Activated T-cell treated with anti-CD3 and anti-CD28 coated beads for 48 hours (primary cell): ENCODE measurements around the gene TDRD9.

Source experiments
- DNase-seq: peaks from one replicate; pipeline ENCODE4 v3.0.0-alpha.2; 2020; ENCODE audit warnings: low read depth

TDRD9 gene

GRCh38 chr14:103994535-103995184 is 66.4 kb downstream of the TDRD9 start:
- DNase-seq = no peak

- DNase-seq = no peak
Observed at GRCh38 chr14:103995876-103996275, 67.6 kb downstream of the TDRD9 start.

- no peak for DNase-seq
Observed at GRCh38 chr14:103997391-103997790, 69.1 kb downstream of the TDRD9 start.

- DNase-seq = no peak
Observed at GRCh38 chr14:103998027-103998426, 69.8 kb downstream of the TDRD9 start.

- no peak for DNase-seq
Observed at GRCh38 chr14:103999795-104000440, 71.7 kb downstream of the TDRD9 start.

GRCh38 chr14:104001003-104001402 is 72.7 kb downstream of the TDRD9 start:
- no peak for DNase-seq

- no peak for DNase-seq
Observed at GRCh38 chr14:104003616-104004015, 75.4 kb downstream of the TDRD9 start.

GRCh38 chr14:104004849-104005248 is 76.6 kb downstream of the TDRD9 start:
- DNase-seq = no peak

- no peak for DNase-seq
Observed at GRCh38 chr14:104005489-104005888, 77.2 kb downstream of the TDRD9 start.

GRCh38 chr14:104007121-104007520 is 78.9 kb downstream of the TDRD9 start:
- DNase-seq = no peak

- no peak for DNase-seq
Observed at GRCh38 chr14:104009297-104009696, 81.0 kb downstream of the TDRD9 start.

- no peak for DNase-seq
Observed at GRCh38 chr14:104011824-104012517, 83.7 kb downstream of the TDRD9 start.

- no peak for DNase-seq
Observed at GRCh38 chr14:104014764-104015163, 86.5 kb downstream of the TDRD9 start.

GRCh38 chr14:104016873-104017650 is 88.8 kb downstream of the TDRD9 start:
- DNase-seq = no peak

- no peak for DNase-seq
Observed at GRCh38 chr14:104019029-104019428, 90.8 kb downstream of the TDRD9 start.

- no peak for DNase-seq
Observed at GRCh38 chr14:104019806-104020205, 91.5 kb downstream of the TDRD9 start.

- no peak for DNase-seq
Observed at GRCh38 chr14:104020471-104020870, 92.2 kb downstream of the TDRD9 start.

GRCh38 chr14:104023325-104024055 is 95.2 kb downstream of the TDRD9 start:
- DNase-seq = no peak

GRCh38 chr14:104025534-104025933 is 97.3 kb downstream of the TDRD9 start:
- no peak for DNase-seq

- no peak for DNase-seq
Observed at GRCh38 chr14:104026024-104026423, 97.8 kb downstream of the TDRD9 start.

GRCh38 chr14:104030958-104031357 is 102.7 kb downstream of the TDRD9 start:
- no peak for DNase-seq

- DNase-seq = no peak
Observed at GRCh38 chr14:104031384-104031783, 103.1 kb downstream of the TDRD9 start.
